Measurements from ENCODE around the gene MT1B.
A peak's percentile ranks its signal among the peaks of the same experiment; 100 is the strongest.
"Not testable (repeated sequence)": the region's sequence is repeated elsewhere in the genome, so short reads cannot be mapped to it uniquely, and the experiment has no call there.

Gene MT1B

DNA sequence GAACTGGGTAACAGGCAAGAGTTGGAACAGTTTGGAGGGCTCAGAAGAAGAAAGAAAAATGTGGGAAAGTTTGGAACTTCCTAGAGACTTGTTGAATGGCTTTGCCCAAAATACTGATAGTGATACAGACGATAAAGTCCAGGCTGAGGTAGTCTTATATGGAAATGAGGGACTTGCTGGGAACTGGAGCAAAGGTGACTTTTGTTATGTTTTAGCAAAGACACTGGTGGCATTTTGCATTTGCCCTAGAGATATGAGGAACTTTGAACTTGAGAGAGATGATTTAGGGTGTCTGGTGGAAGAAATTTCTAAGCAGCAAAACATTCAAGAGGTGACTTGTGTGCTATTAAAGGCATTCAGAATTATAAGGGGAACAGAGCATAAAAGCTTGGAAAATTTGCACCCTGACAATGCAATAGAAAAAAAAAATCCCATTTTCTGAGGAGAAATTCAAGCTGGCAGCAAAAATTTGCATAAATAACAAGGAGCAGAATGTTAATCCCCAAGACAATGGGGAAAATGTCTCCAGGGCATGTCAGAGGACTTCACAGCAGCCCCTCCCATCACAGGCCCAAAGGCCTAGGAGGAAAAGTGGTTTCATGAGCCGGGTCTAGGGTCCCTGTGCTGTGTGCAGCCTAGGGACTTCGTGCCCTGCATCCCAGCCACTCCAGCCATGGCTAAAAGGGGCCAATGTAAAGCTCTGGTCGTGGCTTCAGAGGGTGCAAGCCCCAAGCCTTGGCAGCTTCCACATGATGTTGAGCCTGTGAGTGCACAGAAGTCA lies 29.8 kb upstream of the MT1B start:
- DNase-seq = not testable (repeated sequence)

DNA sequence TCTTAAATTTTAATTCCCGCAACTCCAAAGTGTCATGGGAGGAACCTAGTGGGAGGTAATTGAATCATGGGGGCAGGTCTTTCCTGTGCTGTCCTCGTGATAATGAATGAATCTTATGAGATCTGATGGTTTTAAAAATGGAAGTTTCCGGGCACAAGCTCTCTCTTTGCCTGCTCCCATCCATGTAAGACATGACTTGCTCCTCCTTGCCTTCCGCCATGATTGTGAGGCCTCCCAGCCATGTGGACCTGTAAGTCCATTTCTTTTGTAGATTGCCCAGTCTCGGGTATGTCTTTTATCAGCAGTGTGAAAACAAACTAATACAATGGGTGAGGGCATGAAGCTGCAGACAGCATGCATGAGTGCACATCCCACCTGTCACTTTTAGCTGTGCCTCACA lies 28.5 kb upstream of the MT1B start:
- not testable (repeated sequence) for DNase-seq

DNA sequence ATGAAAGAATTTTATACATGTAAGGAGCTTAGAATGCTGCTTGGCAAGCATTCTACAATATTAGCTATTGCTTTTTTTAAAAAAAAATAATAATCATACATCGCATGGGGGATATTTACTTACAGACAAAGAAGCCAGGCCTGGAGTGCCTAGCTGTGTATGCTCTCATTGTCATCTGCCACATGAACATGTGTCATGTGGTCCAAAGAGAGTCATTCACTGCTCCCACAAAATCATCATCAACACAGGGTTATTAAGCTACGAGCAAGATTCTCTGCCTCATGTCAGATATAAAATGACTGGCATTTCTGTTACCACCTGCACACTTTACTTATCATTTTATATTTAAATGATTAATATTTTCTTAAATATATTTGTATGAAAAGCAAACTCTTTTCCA lies 28.0 kb upstream of the MT1B start:
- DNase-seq = no peak

DNA sequence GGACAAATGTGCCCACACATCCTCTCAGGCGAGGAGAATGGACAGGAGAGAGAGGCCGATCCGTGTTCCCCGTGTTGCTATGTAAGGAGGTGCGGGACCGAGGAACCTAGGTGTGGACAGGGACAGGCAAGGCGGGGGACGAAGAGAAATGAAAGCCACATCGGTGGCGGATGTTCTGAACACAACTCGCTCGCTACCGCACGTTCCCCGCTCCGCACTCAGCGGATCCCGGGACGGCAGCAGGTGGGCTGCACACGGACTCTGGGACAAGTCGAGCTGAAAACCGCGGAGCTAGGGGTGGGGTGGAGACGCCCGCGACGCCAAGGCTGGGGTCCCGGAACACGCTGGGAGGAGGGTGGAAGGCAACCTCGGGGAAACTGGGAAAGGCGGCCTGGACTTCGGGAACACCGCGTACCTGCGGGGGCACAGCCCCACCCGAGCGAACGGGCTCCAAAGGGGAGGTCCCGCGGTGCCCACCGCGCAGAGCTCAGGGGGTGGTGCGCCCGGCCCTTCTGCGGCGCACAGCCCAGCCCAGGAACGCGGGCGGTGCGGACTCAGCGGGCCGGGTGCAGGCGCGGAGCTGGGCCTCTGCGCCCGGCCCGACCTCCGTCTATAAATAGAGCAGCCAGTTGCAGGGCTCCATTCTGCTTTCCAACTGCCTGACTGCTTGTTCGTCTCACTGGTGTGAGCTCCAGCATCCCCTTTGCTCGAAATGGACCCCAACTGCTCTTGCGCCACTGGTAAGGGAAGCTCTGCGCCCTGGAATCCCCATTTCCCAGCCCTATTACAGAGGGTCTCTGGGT lies 26.3 kb upstream of the MT1B start, which contains the start of gene MT1E:
Gene MT1E (plus strand): TSS at position 642 of the 803 bp plus-strand sequence. CDS start 71 bp downstream, at position 713.
- peak; percentile 34 for DNase-seq

DNA sequence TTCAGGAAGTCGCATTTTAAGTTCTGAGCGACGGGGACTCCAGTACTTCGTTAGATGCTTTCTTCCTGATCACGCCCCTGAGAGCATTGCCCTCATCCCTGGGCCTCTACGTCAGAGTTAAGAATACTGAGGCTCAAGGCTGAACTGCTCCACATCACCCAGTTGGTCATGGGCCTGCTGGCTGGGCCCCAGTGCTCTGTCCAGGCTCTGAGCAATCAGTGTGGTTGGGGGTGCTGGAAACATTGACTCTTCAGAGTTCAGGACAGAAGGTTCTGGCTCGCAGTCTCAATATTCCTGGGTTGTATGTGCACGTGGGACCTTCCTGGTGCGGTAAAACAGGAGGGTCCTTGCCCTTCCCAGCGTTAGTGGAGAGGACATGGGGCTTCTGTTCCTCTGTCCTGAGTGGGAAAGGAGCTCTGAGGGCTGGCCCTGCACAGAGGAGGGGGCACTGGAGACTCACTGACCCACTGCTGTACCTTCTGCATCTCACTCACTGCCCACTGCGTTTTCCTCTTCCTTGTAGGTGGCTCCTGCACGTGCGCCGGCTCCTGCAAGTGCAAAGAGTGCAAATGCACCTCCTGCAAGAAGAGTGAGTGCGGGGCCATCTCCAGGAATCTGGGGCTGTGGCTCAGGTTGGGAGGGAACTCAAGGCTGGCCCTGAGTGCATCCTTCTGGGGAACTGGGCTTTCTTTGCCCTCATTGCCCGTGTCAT lies 25.6 kb upstream of the MT1B start:
- DNase-seq = no peak

DNA sequence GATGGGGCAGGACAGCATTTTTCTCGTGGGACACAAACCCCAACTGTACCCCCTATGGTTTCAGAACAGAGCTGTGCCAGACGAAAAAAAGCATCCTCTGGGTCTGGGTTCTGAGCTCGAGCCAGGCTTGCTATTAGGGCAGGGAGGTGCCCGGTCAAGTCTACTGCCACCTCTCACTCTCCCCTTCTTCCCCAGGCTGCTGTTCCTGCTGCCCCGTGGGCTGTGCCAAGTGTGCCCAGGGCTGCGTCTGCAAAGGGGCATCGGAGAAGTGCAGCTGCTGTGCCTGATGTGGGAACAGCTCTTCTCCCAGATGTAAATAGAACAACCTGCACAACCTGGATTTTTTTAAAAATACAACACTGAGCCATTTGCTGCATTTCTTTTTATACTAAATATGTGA lies 25.0 kb upstream of the MT1B start:
- no peak for DNase-seq

DNA sequence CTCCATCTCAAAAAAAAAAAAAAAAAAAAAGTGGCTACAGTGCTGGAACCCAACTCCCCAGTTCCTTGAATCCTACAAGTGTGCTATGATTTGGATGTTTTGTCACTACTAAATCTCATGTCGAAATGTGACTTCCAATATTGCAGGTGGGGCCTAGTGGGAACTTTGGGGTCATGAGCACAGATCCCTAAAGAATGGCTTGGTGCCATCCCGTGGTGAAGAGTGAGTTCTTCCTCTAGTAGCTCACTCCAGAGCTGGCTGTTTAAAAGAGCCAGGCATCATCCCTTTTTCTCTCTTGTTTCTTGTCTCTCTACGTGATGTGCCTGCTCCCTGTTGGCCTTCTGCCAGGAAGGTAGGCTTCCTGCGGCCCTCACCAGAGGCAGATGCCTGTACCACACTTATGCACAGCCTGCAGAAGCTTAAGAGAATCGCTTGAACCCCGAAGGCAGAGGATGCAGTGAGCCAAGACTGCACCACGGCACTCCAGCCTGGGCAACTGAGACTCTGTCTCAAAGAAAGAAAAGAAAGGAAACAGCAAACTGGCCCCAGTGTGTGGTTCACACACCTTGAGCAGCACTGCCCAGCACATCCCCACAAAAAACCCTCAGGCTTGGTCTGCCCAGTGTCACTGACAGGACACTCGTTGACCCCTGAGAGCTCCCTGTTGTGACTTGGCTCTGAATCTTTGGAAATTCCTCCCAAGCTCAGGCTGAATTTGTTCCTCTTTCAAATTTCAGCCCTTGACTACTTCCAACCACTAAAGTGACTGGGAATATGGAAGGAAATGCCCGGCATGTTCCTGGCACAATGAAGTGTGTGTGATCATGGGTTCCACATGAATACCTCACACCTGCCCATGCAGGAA lies 23.0 kb upstream of the MT1B start:
- no peak for DNase-seq

DNA sequence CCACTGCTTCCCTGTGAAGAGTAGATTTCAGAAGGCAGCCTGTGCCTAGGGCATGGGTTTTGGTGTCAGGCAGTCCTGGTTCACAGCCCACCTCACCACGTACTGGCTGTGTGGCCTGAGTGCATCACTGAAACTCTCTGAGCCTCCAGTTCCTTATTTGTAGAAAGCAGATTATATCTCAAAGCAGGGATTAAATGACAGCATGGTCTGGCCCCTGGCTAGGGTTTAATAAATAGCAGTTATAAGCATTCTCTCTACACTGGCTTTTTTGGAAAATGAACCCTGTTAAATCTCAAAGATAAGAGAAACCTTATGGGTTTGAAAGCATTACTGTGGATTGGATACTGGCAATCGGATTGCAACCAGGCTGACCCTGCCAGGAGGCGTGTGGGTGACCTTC lies 22.2 kb upstream of the MT1B start:
- no peak for DNase-seq

DNA sequence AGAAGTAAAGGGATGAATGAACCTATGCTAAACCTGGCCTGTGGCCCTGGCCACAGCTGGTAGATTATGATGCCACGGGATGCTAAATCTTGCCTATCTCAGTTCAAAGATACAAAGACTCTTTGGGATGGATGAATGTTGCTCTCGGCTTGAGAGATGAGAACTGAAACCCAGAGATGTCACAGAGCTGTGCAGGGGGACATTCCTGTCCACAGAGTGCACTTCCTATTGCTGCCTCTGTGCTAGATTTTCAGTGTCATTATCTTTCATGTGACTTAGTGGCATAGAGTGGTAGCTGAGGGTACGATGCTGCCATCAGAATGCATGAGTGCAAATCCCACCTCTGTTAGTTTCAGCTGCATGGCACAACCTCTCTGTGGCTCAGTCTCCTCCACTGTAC lies 21.6 kb upstream of the MT1B start:
- no peak for DNase-seq

DNA sequence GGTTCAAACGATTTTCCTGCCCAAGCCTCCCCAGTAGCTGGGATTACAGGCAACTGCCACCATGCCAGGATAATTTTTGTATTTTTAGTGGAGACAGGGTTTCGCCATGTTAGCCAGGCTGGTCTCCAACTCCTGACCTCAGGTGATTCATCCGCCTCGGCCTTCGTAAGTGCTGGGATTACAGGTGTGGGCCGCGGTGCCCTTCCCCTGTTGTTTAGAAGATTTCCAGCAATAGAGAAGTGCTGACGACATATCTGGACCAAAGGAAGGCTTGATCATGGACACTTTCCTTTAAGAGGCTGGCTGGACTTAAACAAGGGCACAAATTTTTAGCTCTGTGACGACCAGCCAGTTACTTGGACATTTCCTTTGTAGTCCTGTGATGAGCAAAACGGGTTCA lies 20.5 kb upstream of the MT1B start:
- no peak for DNase-seq

DNA sequence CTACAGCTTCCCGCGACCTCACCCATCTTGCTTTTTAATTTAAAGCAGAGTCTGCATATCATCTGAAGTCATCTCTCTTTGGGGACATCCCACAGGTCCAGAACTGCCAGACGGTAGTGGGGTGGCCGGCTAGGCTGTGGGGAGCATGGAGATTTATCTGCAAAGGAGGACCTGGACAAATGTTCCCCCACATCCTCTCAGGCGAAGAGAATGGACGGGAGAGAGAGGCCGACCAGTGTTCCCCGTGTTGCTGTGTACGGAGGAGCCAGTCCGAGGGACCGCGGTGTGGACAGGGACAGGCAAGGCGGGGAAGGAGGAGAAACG lies 19.9 kb upstream of the MT1B start:
- no peak for DNase-seq

DNA sequence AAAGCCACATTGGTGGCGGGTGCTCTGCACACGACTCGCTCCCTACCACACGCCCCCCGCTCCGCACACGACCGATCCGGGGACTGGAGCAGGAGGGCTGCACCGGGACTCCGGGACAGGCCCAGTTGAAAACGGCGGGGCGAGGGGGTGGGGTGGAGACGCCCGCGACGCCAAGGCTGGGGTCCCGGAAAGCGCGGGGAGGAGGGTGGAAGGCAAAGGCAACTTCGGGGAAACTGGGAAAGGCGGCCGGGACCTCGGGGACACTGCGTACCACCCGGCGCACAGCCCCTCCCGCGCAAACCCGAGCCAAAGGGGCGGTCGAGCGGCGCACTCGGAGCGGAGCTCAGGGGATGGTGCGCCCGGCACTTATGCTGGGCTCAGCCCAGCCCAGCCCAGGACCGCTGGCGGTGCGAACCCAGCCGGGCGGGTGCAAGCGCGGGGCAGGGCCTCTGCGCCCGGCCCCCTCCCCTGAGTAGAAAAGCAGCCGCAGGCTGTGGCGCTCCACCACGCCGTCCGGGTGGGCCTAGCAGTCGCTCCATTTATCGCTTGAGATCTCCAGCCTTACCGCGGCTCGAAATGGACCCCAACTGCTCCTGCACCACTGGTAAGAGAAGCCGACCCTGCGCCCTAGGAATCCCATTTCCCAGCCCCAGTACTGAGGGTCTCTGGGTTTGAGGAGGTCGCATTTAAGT lies 19.4 kb upstream of the MT1B start, which contains the start of gene MT1M:
Gene MT1M (plus strand): TSS at position 504 of the 692 bp plus-strand sequence. CDS start 73 bp downstream, at position 577.
- peak; percentile 48 for DNase-seq

DNA sequence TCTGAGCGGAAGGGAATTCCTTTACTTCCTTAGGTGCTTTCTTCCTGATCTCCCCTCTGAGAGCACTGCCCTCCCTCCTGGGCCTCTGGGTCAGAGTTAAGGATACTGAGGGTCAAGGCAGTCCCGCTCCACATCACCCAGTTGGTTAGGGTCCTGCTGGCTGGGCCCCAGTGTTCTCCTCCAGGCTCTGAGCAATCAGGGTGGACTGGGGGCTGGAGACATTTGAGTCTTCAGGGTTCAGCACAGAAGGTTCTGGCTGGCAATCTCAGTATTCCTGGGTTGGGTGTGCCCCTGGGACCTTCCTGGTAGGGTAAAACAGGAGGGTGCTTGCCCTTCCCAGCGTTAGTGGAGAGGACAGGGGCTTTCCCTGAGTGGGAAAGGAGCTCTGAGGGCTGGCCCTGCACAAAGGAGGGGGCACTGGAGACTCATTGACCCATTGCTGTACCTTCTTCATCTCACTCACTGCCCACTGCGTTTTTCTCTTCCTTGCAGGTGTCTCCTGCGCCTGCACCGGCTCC lies 18.8 kb upstream of the MT1B start:
- no peak for DNase-seq

DNA sequence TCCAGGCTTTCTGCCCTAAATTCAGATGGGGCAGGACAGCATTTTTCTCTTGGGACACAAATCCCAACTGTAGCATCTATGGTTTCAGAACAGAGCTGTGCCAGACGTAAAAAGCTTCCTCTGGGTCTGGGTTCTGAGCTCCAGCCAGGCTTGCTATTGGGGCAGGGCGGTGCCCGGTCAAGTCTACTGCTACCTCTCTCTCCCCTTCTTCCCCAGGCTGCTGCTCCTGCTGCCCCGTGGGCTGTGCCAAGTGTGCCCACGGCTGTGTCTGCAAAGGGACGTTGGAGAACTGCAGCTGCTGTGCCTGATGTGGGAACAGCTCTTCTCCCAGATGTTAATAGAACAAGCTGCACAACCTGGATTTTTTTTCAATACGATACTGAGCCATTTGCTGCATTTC lies 18.2 kb upstream of the MT1B start:
- DNase-seq = no peak

DNA sequence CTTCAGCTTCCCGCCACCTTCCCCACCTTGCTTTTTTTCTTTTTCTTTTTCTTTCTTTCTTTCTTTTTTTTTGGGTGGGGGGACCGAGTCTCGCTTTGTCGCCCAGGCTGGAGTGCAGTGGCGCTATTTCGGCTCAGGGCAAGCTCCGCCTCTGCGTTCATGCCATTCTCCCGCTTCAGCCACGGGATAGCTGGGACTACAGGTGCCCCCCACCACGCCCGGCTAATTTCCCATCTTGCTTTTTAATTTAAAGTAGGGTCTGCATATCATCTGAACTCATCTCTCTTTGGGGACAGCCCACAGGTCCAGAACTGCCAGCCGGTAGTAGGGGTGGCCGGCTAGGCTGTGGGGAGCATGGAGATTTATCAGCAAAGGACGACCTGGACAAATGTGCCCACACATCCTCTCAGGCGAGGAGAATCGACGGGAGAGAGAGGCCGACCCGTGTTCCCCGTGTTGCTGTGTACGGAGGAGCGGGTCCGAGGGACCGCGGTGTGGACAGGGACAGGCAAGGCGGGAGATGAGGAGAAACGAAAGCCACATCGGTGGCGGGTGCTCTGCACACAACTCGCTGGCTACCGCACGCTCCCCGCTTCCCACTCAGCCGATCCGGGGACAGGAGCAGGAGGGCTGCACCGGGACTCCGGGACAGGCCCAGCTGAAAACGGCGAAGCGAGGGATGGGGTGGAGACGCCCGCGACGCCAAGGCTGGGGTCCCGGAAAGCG lies 16.8 kb upstream of the MT1B start:
- DNase-seq = no peak

DNA sequence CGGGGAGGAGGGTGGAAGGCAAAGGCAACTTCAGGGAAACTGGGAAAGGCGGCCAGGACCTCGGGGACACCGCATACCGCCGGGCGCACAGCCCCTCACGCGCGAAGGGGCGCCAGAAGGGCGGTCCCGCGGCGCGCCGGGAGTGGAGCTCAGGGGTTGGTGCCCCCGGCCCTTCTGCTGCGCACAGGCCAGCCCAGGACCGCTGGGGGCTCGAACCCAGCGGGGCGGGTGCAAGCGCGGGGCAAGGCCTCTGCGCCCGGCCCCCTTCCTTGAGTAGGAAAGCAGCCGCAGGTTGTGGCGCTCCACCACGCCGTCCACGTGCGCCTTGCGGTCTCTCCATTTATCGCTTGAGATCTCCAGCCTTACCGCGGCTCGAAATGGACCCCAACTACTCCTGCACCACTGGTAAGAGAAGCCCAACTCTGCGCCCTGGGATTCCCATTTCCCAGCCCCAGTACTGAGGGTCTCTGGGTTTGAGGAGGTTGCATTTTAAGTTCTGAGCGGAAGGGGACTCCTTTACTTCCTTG lies 16.2 kb upstream of the MT1B start:
- DNase-seq = no peak

DNA sequence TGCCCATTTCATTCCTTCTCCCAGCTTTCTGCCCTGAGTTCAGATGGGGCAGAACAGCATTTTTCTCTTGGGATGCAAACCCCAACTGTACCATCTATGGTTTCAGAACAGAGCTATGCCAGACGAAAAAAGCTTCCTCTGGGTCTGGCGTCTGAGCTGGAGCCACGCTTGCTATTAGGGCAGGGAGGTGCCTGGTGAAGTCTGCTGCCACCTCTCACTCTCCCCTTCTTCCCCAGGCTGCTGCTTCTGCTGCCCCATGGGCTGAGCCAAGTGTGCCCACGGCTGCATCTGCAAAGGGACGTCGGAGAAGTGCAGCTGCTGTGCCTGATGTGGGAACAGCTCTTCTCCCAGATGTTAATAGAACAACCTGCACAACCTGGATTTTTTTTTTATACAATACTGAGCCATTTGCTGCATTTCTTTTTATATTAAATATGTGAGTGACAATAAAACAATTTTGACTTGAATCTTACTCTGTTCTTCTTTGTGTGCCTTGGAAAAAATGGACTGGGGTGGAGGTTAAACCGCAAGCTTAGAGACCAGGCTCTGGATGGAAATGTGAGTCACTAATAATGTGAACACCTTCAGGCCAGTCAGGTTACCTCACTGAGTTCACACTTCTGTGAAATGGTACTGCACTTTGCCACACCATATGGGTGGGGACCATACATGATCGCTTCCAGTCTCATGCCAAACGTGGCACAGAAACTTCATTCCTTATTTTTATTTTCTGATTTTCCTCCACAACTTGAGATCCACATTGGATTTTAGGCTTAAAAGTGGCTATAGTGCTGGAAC lies 14.9 kb upstream of the MT1B start:
- no peak for DNase-seq

DNA sequence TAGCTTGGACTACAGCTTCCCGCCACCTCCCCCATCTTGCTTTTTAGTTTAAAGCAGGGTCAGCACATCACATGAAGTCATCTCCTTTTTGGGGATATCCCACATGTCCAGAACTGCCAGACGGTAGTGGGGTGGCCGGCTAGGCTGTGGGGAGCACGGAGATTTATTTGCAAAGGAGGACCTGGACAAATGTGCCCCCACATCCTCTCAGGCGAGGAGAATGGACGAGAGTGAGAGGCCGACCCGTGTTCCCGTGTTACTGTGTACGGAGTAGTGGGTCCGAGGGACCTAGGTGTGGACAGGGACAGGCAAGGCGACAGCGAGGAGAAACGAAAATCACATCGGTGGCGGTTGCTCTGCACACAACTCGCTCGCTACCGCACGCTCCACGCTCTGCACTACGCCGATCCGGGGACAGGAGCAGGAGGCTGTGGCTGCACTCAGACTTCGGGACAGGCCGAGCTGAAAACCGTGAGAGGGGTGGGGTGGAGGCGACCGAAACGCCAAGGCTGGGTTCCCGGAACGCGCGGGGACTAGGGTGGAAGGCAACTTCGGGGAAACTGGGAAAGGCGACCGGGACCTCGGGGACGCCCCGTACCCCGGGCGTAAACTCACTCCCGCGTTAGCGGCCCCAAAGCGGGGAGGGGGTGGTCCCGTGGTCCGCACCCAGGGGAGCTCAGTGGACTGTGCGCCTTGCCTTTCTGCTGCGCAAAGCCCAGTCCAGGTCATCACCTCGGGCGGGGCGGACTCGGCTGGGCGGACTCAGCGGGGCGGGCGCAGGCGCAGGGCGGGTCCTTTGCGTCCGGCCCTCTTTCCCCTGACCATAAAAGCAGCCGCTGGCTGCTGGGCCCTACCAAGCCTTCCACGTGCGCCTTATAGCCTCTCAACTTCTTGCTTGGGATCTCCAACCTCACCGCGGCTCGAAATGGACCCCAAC lies 13.6 kb upstream of the MT1B start, which contains the start of gene MT1A:
Gene MT1A (plus strand): TSS at position 853 of the 937 bp plus-strand sequence. CDS start 73 bp downstream, at position 926.
- DNase-seq = no peak

DNA sequence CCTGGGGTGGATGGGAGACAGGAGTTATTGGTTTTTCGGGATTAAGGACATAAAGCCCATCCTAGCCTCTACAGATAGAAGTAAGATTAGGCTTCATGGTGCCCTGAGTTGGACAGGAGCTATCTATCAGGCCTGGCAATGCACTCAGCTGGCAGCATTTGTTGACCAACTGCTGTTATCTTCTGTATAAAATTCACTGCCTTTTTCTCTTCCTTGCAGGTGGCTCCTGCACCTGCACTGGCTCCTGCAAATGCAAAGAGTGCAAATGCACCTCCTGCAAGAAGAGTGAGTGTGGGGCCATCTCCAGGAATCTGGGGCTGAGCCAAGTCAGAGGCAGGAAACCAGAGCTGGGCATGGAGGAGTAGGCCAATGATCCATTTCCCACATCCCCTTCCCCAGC lies 12.6 kb upstream of the MT1B start:
- no peak for DNase-seq

Measured in NCI-H2227 treated with DMSO at 0.1 percent for 48 hours (cell line).